Activated CD8-positive, alpha-beta memory T cell treated with anti-CD3 and anti-CD28 coated beads for 48 hours (primary cell): ENCODE results near the gene CTAG2.
"Not testable (repeated sequence)": the region's sequence is repeated elsewhere in the genome, so short reads cannot be mapped to it uniquely, and the experiment has no call there.

Source experiments
- DNase-seq, 3 experiments: peaks; one replicate each; pipeline ENCODE4 v3.0.0-alpha.2; 2020; ENCODE audit warnings: low read depth in 2 of 3, low spot score in 2 of 3

Gene CTAG2

GRCh38 chrX:154653413-154653812 is at the start of gene CTAG2:
CTAG2 (minus strand) TSS chrX:154653579; CDS start chrX:154653515, 64 bp downstream.
- not testable (repeated sequence) for DNase-seq

GRCh38 chrX:154698630-154699248 is 45.4 kb upstream of the CTAG2 start:
- no peak for DNase-seq

GRCh38 chrX:154696676-154697045 is 43.3 kb upstream of the CTAG2 start:
- DNase-seq: no peak

- DNase-seq: no peak
Observed at GRCh38 chrX:154695911-154696675, 42.7 kb upstream of the CTAG2 start.

- no peak for DNase-seq
Observed at GRCh38 chrX:154693394-154693793, 40.0 kb upstream of the CTAG2 start.

- not testable (repeated sequence) for DNase-seq
Observed at GRCh38 chrX:154690438-154690837, 37.1 kb upstream of the CTAG2 start.

GRCh38 chrX:154672084-154672483 is 18.7 kb upstream of the CTAG2 start:
- not testable (repeated sequence) for DNase-seq

- not testable (repeated sequence) for DNase-seq
Observed at GRCh38 chrX:154670848-154671247, 17.5 kb upstream of the CTAG2 start.

GRCh38 chrX:154661899-154662298 is 8.5 kb upstream of the CTAG2 start:
- DNase-seq: no peak

- no peak for DNase-seq
Observed at GRCh38 chrX:154661170-154661569, 7.8 kb upstream of the CTAG2 start.

- DNase-seq: no peak
Observed at GRCh38 chrX:154660541-154660940, 7.2 kb upstream of the CTAG2 start.

- no peak for DNase-seq
Observed at GRCh38 chrX:154658957-154659356, 5.6 kb upstream of the CTAG2 start.

- no peak for DNase-seq
Observed at GRCh38 chrX:154658187-154658586, 4.8 kb upstream of the CTAG2 start.

GRCh38 chrX:154657226-154657805 is 3.9 kb upstream of the CTAG2 start:
- DNase-seq: no peak

GRCh38 chrX:154655786-154656185 is 2.4 kb upstream of the CTAG2 start:
- no peak for DNase-seq

- no peak for DNase-seq
Observed at GRCh38 chrX:154655346-154655745, 2.0 kb upstream of the CTAG2 start.

- no peak for DNase-seq
Observed at GRCh38 chrX:154654925-154655324, 1.5 kb upstream of the CTAG2 start.

GRCh38 chrX:154654372-154654771 is 993 bp upstream of the CTAG2 start:
- DNase-seq: no peak

GRCh38 chrX:154653048-154653401 is 354 bp downstream of the CTAG2 start:
- DNase-seq: no peak

GRCh38 chrX:154652311-154653047 is 900 bp downstream of the CTAG2 start:
- no peak for DNase-seq

GRCh38 chrX:154650221-154650510 is 3.2 kb downstream of the CTAG2 start:
- DNase-seq: no peak
